HUDEP-2 (cell line): Measurements from ENCODE around the gene NEAT1.

Experiments
- DNase-seq, 76 experiments: peaks; one replicate each; lab custom pipeline; 2025; ENCODE audit not compliant: unreplicated experiment in 76 of 76; lab: John Stamatoyannopoulos, UW

The NEAT1 gene

GRCh38 chr11:65404210-65404609, 18.4 kb upstream of the NEAT1 start:
- DNase-seq, result no peak

GRCh38 chr11:65404638-65405339, 17.8 kb upstream of the NEAT1 start:
- DNase-seq, result no peak

DNA sequence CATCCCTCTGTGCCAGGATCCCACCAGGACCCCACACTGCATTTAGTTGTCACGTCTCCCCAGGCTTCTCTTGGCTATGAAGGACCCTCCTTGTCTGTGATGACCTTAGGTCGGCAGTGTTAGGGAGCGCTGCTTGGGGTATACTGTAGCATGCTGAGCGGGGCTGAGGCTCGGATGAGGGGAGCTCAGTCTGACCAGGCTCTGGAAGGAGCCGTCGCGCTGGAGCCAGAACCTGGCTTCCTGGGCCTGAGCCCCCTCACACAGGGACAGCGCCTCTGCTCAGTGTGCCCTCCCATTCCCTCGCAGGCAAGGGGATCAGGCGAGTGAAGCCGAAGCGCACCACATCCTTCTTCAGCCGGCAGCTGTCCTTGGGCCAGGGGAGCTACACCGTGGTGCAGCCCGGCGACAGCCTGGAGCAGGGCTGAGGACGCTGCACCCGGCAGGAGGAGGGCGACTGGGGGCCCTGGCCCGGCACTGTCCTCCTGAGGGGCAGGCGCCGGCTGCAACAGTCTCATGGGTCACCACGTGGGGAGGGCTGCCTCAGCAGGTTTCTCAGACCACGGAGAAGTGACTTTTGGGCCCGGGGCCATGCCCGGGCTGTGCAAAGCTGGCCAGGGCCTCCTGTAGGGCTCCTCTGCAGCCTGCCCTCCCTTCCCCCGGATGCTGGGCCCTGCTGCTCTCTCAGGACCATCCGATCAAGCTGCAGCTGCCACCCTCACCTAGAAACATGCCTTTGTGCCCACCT, 11.5 kb upstream of the NEAT1 start:
- no peak for DNase-seq

DNA sequence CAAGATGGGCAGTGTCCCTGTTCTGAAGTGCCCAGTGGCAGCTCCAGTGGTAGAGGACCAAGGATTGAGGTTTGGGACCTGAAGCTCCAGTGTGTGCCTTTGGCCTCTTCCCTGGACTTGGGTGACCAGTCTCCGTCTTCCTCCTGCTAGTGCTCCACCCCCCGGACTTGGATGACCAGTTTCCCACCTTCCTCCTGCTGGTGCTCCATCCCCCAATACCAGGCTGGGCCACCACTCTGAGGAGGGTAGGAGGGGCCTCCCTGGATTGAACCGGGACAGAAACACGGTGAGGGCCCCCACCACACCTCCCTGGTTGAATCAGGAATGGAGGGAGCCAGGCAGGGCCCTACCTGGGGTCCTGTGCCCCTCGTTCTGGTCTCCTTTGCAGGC, 10.9 kb upstream of the NEAT1 start:
- DNase-seq, result no peak

DNA sequence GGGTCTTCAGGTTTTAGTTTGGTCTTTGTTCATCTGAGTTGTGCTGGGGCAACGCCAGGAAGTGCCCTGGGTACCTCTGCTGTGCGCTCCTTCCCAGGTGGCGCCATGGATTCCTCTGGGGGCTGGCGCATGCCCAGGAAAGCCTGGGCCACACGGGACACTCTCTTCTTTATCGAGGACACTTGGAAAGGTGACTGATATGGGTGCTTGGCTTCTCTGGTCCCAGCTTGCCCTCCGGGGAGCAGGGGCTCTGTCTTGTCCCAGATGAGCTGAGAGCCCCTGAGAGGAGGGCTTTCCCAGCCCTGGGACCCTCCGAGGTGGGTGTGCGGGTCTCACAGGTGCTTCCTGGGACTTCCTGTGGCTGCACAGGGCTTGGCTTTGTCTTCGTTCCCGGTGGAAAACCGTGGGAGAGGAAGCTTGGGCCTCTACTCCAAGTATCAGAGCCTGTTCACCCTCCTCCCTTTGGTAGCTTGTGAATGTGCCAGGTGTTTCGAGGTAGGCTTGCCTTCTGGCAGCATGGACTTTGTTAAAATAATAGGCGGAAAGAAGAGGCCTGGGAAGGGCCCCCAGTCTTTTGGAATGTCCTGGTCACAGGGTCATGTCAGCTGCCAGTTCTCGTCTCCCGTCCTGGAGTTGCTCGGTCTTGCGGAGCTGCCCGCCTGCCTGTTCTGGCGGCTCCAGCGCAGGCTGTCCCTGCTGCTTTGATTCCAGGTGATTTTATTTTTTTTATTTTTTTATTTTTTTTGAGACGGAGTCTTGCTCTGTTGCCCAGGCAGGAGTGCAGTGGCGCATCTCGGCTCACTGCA, 10.1 kb upstream of the NEAT1 start:
- DNase-seq, result no peak

- peak in 1 of 76 experiments; percentile 0 for DNase-seq
These were observed 9.4 kb upstream of the NEAT1 start for GRCh38 chr11:65413077-65413664.

GRCh38 chr11:65414776-65415498, 7.7 kb upstream of the NEAT1 start:
- peak in 1 of 76 experiments; percentile 1 for DNase-seq

GRCh38 chr11:65415499-65416340, 6.9 kb upstream of the NEAT1 start:
- no peak for DNase-seq

GRCh38 chr11:65416341-65416824, 6.2 kb upstream of the NEAT1 start:
- DNase-seq, result peak in 70 of 76 experiments; percentile 22 to 93 (median 82)

GRCh38 chr11:65416841-65417701, 5.5 kb upstream of the NEAT1 start:
- peak in 6 of 76 experiments; percentile 11 to 51 (median 24) for DNase-seq

- DNase-seq, result peak in 9 of 76 experiments; percentile 13 to 45 (median 20)
These were observed 4.7 kb upstream of the NEAT1 start for GRCh38 chr11:65417702-65418430.

DNA sequence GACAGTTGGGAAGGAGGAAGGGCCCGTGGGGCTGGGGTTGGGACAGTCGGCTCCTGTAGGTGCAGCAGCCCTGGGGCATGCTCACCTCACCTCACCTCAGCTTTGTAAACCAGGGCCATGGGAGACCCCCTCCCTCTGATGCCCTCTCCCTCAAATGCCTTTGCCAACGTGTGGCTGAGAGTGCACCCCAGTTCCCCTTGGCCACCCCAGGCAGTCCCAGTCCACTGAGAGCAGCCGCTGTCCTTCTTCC, 4.2 kb upstream of the NEAT1 start:
- DNase-seq, result peak in 4 of 76 experiments; percentile 14 to 74 (median 38)

DNA sequence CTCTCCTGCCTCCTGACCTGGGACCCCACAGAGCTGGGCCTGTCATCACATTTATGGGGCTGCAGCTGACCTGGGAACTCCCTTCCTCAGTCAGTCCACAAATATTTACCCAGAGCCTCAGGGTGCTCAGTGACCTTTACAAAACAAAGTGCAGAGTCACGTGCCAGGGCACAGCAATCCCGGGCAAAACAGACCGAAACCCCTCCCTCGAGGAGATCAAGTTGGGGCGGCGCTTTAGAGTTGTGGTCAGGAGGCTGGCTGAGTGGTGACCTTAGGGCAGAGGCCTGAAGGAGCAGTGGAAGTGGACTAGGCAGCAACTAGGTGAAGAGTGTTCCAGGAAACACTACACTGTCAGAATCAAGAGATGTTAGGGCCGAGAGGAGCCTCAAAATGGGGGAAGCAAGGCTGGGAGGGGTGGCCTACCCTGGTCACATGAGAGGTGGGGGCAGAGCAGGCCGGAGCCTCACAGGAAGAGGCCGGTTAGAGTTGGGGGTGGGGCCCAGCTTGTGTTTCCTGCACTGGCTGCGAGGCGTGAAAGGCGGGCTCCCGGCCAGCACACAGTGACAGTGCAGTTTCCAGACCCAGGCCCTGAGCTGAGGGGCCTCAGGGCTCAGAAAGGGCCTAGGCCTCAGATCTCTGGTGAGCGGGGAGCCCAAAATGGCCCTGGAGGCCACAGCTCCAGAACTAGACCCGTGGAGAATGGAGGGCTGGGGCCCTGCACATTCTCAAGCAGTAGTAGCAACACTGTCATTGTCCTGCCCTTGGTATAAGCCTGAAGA, 3.7 kb upstream of the NEAT1 start:
- peak in 75 of 76 experiments; percentile 70 to 99 (median 97) for DNase-seq

DNA sequence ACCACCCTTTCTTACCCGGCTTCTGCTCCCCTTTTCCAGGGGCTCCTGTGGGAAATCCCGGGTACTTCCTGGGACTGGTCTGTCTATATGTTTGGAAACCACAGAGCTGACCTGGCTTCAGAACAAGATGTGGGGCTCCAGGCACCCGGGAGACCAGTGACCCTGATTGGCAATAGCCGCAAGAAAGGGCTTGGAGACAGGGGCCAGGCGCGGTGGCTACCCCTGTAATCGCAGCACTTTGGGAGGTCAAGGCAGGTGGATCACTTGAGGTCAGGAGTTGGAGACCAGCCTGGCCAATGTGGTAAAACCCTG, 3.2 kb upstream of the NEAT1 start:
- DNase-seq, result peak in 6 of 76 experiments; percentile 45 to 82 (median 58)

GRCh38 chr11:65419772-65420481, 2.7 kb upstream of the NEAT1 start:
- peak in 67 of 76 experiments; percentile 24 to 85 (median 70) for DNase-seq

DNA sequence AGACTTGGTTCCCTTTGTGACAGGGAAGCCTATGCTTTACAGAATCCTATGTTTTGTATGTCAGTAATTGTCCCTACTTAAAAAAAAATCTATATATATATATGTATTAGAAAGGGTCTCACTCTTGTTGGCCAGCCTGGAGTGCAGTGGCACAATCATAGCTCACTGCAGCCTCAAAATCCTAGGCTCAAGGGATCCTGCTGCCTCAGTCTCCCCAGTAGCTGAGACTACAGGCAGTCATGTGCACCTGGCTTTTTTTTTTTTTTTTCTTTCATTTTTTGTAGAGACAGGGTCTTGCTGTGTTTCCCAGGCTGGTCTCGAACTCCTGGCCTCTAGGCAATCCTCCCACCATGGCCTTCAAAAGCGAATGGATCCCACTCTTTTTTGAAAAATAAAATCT, 2.1 kb upstream of the NEAT1 start:
- peak in 1 of 76 experiments; percentile 47 for DNase-seq
